K562 (cell line): Measurements from ENCODE around the gene PCDH9. TPM values are rescaled to one million over a fixed set of nuclear protein-coding genes. Genes with fewer than 3 reads are reported as not detected.

Experiments
- ATF1 ChIP-seq, 2 experiments: fragments of 450-650 bp in 1 of 2; IDR thresholded peaks; 2 replicates each; pipeline ENCODE4 v1.6.1; 2016; ENCODE audit warnings: missing compliant biosample characterization in 1 of 2, missing genetic modification characterization in 1 of 2
- E2F6 ChIP-seq, 2 experiments: IDR thresholded peaks; 2 replicates each; pipeline ENCODE4 v1.6.1; 2011; ENCODE audit warnings: borderline replicate concordance in 1 of 2, control low read depth in 1 of 2, low read depth in 1 of 2, low read length in 1 of 2, mild to moderate bottlenecking in 1 of 2, mixed read lengths in 1 of 2, moderate library complexity in 1 of 2; ENCODE audit not compliant: insufficient read depth in 1 of 2, insufficient read length in 1 of 2, poor library complexity in 1 of 2, severe bottlenecking in 1 of 2; ENCODE audit errors: extremely low read depth in 1 of 2
- ELF1 ChIP-seq: fragments of 200-800 bp; sonication (Bioruptor generic); IDR thresholded peaks from 2 replicates; pipeline ENCODE4 v1.6.1; 2016; ENCODE audit warnings: missing genetic modification characterization, missing compliant biosample characterization
- GATAD2B ChIP-seq: fragments of 450-650 bp; IDR thresholded peaks from 2 replicates; pipeline ENCODE4 v1.6.1; 2017; ENCODE audit warnings: mild to moderate bottlenecking, borderline replicate concordance
- KAT8 ChIP-seq: fragments of 450-650 bp; IDR thresholded peaks from 2 replicates; pipeline ENCODE4 v1.6.1; 2016; ENCODE audit warnings: low read depth, mild to moderate bottlenecking
- MAZ ChIP-seq, 2 experiments: fragments of 450-650 bp in 1 of 2; sonication (generic) in 1 of 2; formaldehyde crosslinking; IDR thresholded peaks in 1 of 2; conservative IDR thresholded peaks in 1 of 2; 2 replicates each; pipeline versions ENCODE4 v1.4.0 to v1.5.0; 2020; ENCODE audit warnings: mild to moderate bottlenecking in 1 of 2, missing genetic modification reagents in 1 of 2
- MCM7 ChIP-seq, 2 experiments: fragments of 450-650 bp; IDR thresholded peaks; 2 replicates each; pipeline ENCODE4 v1.6.1; 2016 to 2018
- MNT ChIP-seq, 2 experiments: fragments of 450-650 bp; conservative IDR thresholded peaks; 2 replicates each; pipeline ENCODE4 v1.6.1; 2017; ENCODE audit warnings: mild to moderate bottlenecking in 2 of 2, moderate library complexity in 2 of 2
- MYBL2 ChIP-seq, 2 experiments: fragments of 450-650 bp in 1 of 2; sonication (generic) in 1 of 2; formaldehyde crosslinking in 1 of 2; IDR thresholded peaks; 2 replicates each; pipeline versions ENCODE4 v1.6.1 to v1.8.1; 2017 to 2022; ENCODE audit warnings: borderline replicate concordance in 1 of 2, inconsistent platforms in 1 of 2, low read depth in 1 of 2, mild to moderate bottlenecking in 1 of 2, missing genetic modification reagents in 1 of 2, moderate library complexity in 1 of 2
- MYC ChIP-seq, 2 experiments: fragments of 250-450 bp in 1 of 2; sonication (Bioruptor Pico) in 1 of 2; IDR thresholded peaks; 2 replicates each; pipeline versions ENCODE4 v1.5.1 to v1.6.1; 2012 to 2021; ENCODE audit warnings: low read depth in 2 of 2, borderline replicate concordance in 1 of 2, improper control_type of control experiment in 1 of 2, low read length in 1 of 2, mild to moderate bottlenecking in 1 of 2, moderate library complexity in 1 of 2
- NFXL1 ChIP-seq: fragments of 450-650 bp; formaldehyde crosslinking; IDR thresholded peaks from 2 replicates; pipeline ENCODE4 v1.4.0; 2021; ENCODE audit warnings: mild to moderate bottlenecking
- PHTF2 ChIP-seq: fragments of 250-450 bp; sonication (Bioruptor Pico); IDR thresholded peaks from 2 replicates; pipeline ENCODE4 v1.5.0; 2021; ENCODE audit warnings: mild to moderate bottlenecking
- RBM17 ChIP-seq: fragments of 200-400 bp; formaldehyde crosslinking; IDR thresholded peaks from 2 replicates; pipeline ENCODE4 v1.6.1; 2017; ENCODE audit warnings: low read depth, mild to moderate bottlenecking, low read length, borderline replicate concordance
- RCOR1 ChIP-seq, 2 experiments: IDR thresholded peaks; 2 replicates each; pipeline ENCODE4 v1.6.1; 2012; ENCODE audit warnings: low read depth in 2 of 2, low read length in 2 of 2, borderline replicate concordance in 1 of 2, improper control_type of control experiment in 1 of 2
- SOX6 ChIP-seq: fragments of 450-650 bp; IDR thresholded peaks from 2 replicates; pipeline ENCODE4 v1.6.1; 2014; ENCODE audit warnings: mild to moderate bottlenecking
- TEAD1 ChIP-seq, 2 experiments: fragments of 450-650 bp in 1 of 2; sonication (generic) in 1 of 2; formaldehyde crosslinking; IDR thresholded peaks; 2 replicates each; pipeline versions ENCODE4 v1.4.0 to v1.8.0; 2020 to 2022; ENCODE audit warnings: mild to moderate bottlenecking in 2 of 2, missing genetic modification reagents in 1 of 2
- TOE1 ChIP-seq, 2 experiments: fragments of 450-650 bp in 1 of 2; sonication (generic) in 1 of 2; formaldehyde crosslinking in 1 of 2; IDR thresholded peaks; 2 replicates each; pipeline versions ENCODE4 v1.7.1 to v1.8.0; 2016 to 2022; ENCODE audit warnings: borderline replicate concordance in 2 of 2, mild to moderate bottlenecking in 2 of 2, antibody characterized with exemption in 1 of 2, inconsistent platforms in 1 of 2, low read depth in 1 of 2, missing genetic modification reagents in 1 of 2, moderate library complexity in 1 of 2
- U2AF2 ChIP-seq: fragments of 200-400 bp; formaldehyde crosslinking; optimal IDR thresholded peaks from 2 replicates; pipeline ENCODE3; 2017; ENCODE audit warnings: low read depth, mild to moderate bottlenecking, low read length
- YY1 ChIP-seq, 3 experiments: IDR thresholded peaks; 2 replicates each; pipeline ENCODE4 v1.6.1; 2011; ENCODE audit warnings: low read length in 2 of 3, mild to moderate bottlenecking in 2 of 3, moderate library complexity in 2 of 3, borderline replicate concordance in 1 of 3, control low read depth in 1 of 3, low read depth in 1 of 3; ENCODE audit not compliant: insufficient read depth in 3 of 3, insufficient replicate concordance in 2 of 3, control insufficient read depth in 1 of 3, insufficient read length in 1 of 3; ENCODE audit errors: extremely low read depth in 1 of 3
- ZKSCAN1 ChIP-seq: fragments of 150-350 bp; IDR thresholded peaks from 2 replicates; pipeline ENCODE4 v1.6.1; 2016; ENCODE audit warnings: low read depth, low read length
- polyA plus RNA-seq, 8 experiments: library from polyadenylated mRNA; depleted of rRNA in 4 of 8; stranded (reverse) in 5 of 8; unstranded in 3 of 8; fragments of >200 nt; fragmentation: Nextera tagmentation in 2 of 8; fragmentation: Illumina TruSeq in 1 of 8; extraction: Ambion mirVana in 2 of 8; extraction: Trizol in 1 of 8; gene quantifications; 2 replicates each; pipeline versions ENCODE4 v1.2.1 to v1.2.3, GENCODE V29; 2011 to 2014; ENCODE audit warnings: inconsistent platforms in 1 of 8, missing spikeins in 1 of 8
- total RNA-seq, 7 experiments: library from RNA; depleted of rRNA in 6 of 7; stranded (reverse); fragments of >200 nt in 6 of 7; fragmentation: Illumina TruSeq in 2 of 7; extraction: Trizol in 2 of 7; gene quantifications; 2 replicates each; pipeline versions ENCODE4 v1.2.1 to v1.2.3, GENCODE V29; 2011 to 2021; ENCODE audit warnings: low replicate concordance in 1 of 7

PCDH9 gene
- total and polyA plus RNA-seq, 9 of the 15 experiments (the other 6 are each of a cell fraction or from before 2014, with no cell fraction given), result 1.1 to 6.7 (median 4.9) TPM

DNA sequence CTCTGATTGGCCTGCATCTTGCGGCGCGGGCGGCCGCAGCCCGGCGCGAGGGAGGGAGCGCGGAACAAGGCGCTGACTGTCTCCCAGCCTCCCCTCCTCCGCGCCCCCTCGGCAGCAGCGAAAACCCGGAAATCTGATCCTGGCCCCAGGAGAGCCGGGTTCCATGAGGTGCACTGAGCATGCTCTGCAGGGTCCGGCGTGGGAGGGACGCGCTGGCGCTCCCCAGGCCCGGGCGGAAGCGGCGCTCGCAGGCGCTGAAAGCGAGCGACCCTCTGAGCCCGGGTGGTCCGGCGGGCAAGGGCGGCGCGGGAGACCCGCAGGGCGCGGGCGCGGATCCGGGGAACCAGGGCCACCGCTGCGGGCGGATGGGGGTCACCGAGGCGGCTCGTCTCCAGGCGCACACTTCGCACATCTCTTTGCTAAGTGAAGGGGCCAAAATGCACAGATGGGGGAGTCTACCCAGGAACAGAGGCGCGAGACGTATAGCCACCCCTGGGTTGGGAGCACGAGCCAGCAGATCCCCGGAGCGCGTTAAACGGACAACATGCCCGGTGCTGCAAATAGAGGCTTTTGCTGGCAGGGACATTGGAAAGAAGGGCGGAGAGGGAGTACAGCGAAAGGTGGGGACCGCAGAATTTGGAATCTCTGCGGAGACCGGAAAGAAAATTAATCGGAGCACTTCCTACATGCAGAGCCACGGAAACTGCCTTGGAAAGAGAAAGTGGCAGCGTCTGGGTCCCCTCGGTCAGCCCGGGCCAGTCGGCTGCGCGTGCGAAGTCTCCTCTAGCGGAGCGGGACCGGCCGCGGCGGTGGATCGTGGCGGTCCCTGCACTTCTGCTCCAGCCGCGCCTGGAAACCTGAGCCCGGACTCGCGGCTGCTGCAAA, 510 bp upstream of the PCDH9 start (continued):
- TF ChIP-seq TOE1 (IDR thresholded peaks at IDR 0.05; ENCODE audit: borderline replicate concordance), result peak; percentile 72; the same call in 1 of the 2 replicates
- no peak for TF ChIP-seq TOE1 (CRISPR knock-in tag; IDR thresholded peaks at IDR 0.05; ENCODE audit: borderline replicate concordance, low read depth)
- TF ChIP-seq RCOR1 (IDR thresholded peaks at IDR 0.05; ENCODE audit: borderline replicate concordance in 1 of 2, low read depth in 2 of 2, low read length in 2 of 2), result peak in 1 of 2 experiments; percentile 54; a peak in 2 of 4 replicates
- TF ChIP-seq ATF1 (CRISPR knock-in tag; IDR thresholded peaks at IDR 0.05), result no peak
- peak; percentile 69 for TF ChIP-seq ATF1 (tag; IDR thresholded peaks at IDR 0.05)
- TF ChIP-seq KAT8, result no peak
- TF ChIP-seq YY1 (IDR thresholded peaks at IDR 0.05; ENCODE audit: borderline replicate concordance in 1 of 3, control insufficient read depth in 1 of 3, extremely low read depth in 1 of 3, insufficient read depth in 3 of 3, insufficient read length in 1 of 3, insufficient replicate concordance in 2 of 3, low read depth in 1 of 3, low read length in 2 of 3), result peak in 1 of 3 experiments; percentile 12
- TF ChIP-seq RBM17, result no peak
- peak; percentile 26; the same call in 1 of the 2 replicates for TF ChIP-seq GATAD2B
- TF ChIP-seq E2F6 (IDR thresholded peaks at IDR 0.05; ENCODE audit: borderline replicate concordance in 1 of 2, extremely low read depth in 1 of 2, insufficient read depth in 1 of 2, insufficient read length in 1 of 2, low read depth in 1 of 2, low read length in 1 of 2, poor library complexity in 1 of 2, severe bottlenecking in 1 of 2), result peak; percentile 30 to 71
- TF ChIP-seq MNT (conservative IDR thresholded peaks at IDR 0.05), result peak in 1 of 2 experiments; percentile 30; a peak in 1 of 4 replicates
- no peak for TF ChIP-seq MYBL2 (IDR thresholded peaks at IDR 0.05; ENCODE audit: low read depth)
- TF ChIP-seq MYBL2 (CRISPR knock-in tag; IDR thresholded peaks at IDR 0.05; ENCODE audit: borderline replicate concordance), result no peak
- TF ChIP-seq NFXL1 (CRISPR knock-in tag), result no peak
- no peak for TF ChIP-seq PHTF2 (CRISPR knock-in tag)
- no peak for TF ChIP-seq U2AF2
- 0 out of 2 replicates have a peak, but pooled peaks have one; percentile 49 for TF ChIP-seq MYC (IDR thresholded peaks at IDR 0.05; ENCODE audit: low read depth, low read length)
- no peak for TF ChIP-seq MYC (CRISPR knock-in tag; IDR thresholded peaks at IDR 0.05; ENCODE audit: borderline replicate concordance, low read depth)
- no peak for TF ChIP-seq MCM7 (IDR thresholded peaks at IDR 0.05)
- peak; percentile 77 to 93 for TF ChIP-seq MAZ (CRISPR knock-in tag; conservative IDR thresholded peaks at IDR 0.05 in 1 of 2, IDR thresholded peaks at IDR 0.05 in 1 of 2)
- TF ChIP-seq SOX6, result 0 out of 2 replicates have a peak, but pooled peaks have one; percentile 24
- peak; percentile 52 for TF ChIP-seq ELF1
- TF ChIP-seq ZKSCAN1, result no peak
- TF ChIP-seq TEAD1 (CRISPR knock-in tag; IDR thresholded peaks at IDR 0.05), result no peak
